PC-9 (cell line): ENCODE measurements around the gene NOS1.

Experiments used
- EZH2 ChIP-seq: fragments of 200-600 bp; sonication (generic); IDR thresholded peaks from 2 replicates; pipeline ENCODE4 v1.8.0; 2017; ENCODE audit warnings: antibody characterized with exemption, low read depth
- TF ChIP-seq, protein P1 (sequence below): fragments of 200-600 bp; sonication (generic); conservative IDR thresholded peaks from 2 replicates; pipeline ENCODE4 v1.6.1; 2017; ENCODE audit warnings: mixed run types, antibody characterized with exemption, mild to moderate bottlenecking, moderate library complexity

DNA sequence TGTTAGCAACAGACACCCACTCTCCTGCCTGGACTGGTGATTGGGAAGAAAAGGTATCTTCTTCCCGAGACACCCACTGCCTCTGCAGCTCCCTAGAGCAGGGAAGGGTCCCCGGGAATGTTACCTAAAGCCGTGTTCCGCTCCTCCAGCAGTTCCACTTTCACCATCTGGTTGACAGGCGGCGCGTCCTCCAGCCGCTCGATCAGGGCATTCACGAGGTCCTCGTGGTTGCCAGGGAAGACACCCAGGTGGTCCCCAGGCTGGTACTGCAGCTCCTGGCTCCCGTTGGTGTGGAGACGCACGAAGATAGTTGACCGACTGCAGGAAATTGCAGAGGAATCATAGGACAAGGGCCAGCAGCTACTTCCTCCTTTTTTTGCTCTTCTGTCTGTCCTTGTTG is 127.0 kb downstream of the NOS1 start:
- TF ChIP-seq, protein P1, sequence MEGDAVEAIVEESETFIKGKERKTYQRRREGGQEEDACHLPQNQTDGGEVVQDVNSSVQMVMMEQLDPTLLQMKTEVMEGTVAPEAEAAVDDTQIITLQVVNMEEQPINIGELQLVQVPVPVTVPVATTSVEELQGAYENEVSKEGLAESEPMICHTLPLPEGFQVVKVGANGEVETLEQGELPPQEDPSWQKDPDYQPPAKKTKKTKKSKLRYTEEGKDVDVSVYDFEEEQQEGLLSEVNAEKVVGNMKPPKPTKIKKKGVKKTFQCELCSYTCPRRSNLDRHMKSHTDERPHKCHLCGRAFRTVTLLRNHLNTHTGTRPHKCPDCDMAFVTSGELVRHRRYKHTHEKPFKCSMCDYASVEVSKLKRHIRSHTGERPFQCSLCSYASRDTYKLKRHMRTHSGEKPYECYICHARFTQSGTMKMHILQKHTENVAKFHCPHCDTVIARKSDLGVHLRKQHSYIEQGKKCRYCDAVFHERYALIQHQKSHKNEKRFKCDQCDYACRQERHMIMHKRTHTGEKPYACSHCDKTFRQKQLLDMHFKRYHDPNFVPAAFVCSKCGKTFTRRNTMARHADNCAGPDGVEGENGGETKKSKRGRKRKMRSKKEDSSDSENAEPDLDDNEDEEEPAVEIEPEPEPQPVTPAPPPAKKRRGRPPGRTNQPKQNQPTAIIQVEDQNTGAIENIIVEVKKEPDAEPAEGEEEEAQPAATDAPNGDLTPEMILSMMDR: no peak
- no peak for TF ChIP-seq EZH2
